DMS114 treated with DMSO at 0.1 percent for 48 hours (cell line): ENCODE data around the gene CSNK2A1.

Source experiments
- DNase-seq: peaks from one replicate; lab custom pipeline; 2025; ENCODE audit not compliant: unreplicated experiment; lab: John Stamatoyannopoulos, UW

The CSNK2A1 gene

GRCh38 chr20:568097-568652 is 24.6 kb upstream of the CSNK2A1 start:
- no peak for DNase-seq

GRCh38 chr20:564192-564591 is 20.6 kb upstream of the CSNK2A1 start:
- no peak for DNase-seq

DNA sequence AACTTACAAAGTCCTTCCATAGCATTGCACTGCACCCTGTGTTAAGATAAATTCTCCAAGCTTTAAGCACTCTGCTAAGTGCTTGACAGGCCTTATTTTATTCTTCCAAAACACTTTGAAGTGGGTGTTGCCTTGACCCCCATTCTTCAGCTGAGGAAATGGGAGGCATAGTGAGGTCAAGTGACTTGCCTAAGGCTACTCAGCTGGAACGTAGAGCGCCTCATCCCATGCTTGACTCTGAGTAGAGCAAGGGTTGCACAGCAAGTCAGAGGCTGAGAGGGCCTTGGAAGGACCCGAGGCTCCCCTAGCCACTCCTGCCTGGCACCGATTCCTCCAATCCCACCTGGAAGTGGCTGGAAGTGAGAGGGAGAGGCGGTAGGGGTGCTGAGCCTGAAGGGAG is 19.6 kb upstream of the CSNK2A1 start:
- no peak for DNase-seq

DNA sequence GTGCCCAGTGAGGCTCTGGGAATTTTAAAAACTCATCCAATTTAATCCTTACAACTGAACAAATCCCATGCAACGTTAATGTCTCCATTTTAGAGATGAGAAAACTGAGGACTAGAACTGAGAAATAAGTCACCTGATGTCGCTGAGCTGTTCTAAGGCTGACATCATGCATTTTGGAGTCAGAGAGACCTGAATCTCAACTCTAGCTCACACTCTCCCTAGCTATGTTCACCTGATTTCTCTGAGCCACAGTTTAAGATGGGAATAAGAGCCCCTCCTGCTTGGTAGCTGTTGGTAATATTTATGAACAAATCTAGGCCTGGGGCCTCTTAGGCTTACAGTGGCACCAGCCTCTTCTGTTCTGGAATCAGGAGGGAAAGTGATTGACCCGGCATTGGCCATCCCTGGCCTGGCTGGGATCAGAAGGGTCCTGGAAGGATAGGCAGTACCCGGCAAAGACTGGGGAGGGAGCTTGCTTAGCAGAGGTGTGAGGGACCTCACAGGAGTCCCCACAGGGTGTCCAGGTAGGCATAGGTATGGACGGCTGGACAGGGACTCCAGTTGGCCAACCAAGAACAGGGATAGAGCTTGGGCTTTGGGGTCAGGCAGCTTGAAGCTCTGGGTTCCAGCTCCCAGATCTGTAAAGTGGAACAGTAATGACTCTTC is 18.8 kb upstream of the CSNK2A1 start:
- DNase-seq = no peak

GRCh38 chr20:561437-562231 is 18.0 kb upstream of the CSNK2A1 start:
- DNase-seq = peak; percentile 39

DNA sequence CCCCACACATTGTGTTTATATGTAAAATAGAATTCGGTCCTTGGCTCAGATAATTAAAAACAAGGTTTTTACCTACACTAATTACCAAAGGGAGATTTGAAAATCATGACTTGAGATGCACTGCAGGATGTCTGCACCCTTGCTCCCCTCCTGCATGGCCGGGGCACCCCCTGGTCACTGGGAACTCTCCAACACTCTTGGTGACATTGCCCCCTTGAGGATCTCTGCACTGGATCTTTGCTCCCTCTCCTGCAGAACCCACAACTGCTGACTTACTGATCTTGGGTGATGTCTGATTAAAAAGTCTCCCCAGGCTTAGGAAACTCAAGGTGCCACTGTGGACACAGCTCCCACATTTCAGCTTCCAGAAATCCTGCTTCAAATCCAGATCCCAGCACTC is 17.1 kb upstream of the CSNK2A1 start:
- DNase-seq = no peak

GRCh38 chr20:558117-558516 is 14.5 kb upstream of the CSNK2A1 start:
- DNase-seq = no peak

GRCh38 chr20:556984-557383 is 13.4 kb upstream of the CSNK2A1 start:
- no peak for DNase-seq

- no peak for DNase-seq
Observed at GRCh38 chr20:555976-556385, 12.4 kb upstream of the CSNK2A1 start.

- no peak for DNase-seq
Observed at GRCh38 chr20:550611-551010, 7.0 kb upstream of the CSNK2A1 start.

DNA sequence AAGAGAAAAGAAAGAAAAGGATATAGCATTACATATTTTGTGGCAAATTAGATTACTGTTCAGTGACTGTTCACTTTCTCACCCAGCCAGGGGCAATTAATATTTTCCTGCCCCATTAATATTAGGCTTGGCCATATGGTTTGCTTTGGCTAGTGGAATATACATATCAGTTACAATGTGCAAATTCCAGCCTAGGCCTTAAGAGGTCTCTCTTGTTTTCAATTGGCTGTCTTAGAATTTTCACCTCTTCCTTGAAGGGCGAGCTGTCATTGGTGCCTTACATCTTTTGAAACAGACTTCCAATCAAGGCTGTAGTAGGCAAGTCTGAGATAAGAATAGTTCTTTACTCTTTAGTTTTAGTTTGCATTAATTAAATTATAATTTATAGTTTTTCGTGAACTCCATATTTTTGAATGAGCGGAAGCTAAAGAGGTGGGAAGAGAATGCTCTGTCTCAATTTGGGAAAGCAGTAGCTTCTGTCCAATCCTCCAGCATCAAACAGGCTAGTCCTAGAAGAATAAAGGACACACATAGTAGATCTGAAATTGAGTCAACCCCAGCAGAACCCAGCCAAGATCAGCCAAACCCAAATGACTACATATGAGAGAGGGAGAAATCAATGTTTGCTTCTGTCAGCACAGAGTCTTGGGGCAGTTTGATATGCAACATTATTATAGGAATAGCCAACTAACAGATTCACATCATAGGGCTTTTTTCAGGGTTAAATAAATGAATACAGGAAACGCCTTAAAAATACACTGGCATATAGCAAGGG is 6.3 kb upstream of the CSNK2A1 start:
- DNase-seq = no peak

DNA sequence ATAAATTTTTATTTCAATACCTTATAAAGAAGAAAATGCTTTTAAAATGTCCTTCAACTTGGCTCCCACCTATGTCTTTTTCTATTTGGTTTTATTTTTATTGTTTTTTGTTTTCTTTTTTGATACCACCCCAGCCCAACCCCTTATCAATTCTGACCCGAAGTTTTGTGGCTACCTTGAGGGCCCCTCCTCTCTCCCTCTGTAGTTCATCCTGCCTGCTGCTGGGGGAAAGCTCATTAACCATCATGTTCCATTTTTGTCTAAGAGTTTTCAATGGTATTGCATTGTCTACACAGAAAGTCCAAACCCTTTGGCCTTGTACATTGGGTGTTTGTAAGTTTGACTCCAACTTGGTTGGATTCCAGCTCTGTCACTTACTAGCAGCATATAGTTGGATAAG is 5.3 kb upstream of the CSNK2A1 start:
- no peak for DNase-seq

- no peak for DNase-seq
Observed at GRCh38 chr20:547394-547793, 3.8 kb upstream of the CSNK2A1 start.

DNA sequence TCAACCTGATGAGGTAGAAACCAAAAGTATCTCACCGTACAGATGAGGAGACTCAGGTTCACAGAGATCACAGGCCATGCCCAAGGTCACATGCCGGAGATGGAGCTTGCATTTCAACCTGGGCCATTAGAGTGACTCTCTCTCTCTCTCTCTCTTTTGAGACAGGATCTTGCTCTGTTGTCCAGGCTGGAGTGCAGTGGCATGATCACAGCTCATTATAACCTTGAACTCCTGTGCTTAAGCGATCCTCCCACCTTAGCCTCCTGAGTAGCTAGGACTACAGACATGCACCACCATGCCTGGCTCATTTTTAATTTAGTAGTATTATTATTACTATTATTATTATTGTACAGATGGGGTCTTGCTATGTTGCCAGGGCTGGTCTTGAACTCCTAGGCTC is 2.8 kb upstream of the CSNK2A1 start:
- DNase-seq = no peak

- no peak for DNase-seq
Observed at GRCh38 chr20:544153-544725, 649 bp upstream of the CSNK2A1 start.

- DNase-seq = no peak
Observed at GRCh38 chr20:542777-543368, 717 bp downstream of the CSNK2A1 start.

DNA sequence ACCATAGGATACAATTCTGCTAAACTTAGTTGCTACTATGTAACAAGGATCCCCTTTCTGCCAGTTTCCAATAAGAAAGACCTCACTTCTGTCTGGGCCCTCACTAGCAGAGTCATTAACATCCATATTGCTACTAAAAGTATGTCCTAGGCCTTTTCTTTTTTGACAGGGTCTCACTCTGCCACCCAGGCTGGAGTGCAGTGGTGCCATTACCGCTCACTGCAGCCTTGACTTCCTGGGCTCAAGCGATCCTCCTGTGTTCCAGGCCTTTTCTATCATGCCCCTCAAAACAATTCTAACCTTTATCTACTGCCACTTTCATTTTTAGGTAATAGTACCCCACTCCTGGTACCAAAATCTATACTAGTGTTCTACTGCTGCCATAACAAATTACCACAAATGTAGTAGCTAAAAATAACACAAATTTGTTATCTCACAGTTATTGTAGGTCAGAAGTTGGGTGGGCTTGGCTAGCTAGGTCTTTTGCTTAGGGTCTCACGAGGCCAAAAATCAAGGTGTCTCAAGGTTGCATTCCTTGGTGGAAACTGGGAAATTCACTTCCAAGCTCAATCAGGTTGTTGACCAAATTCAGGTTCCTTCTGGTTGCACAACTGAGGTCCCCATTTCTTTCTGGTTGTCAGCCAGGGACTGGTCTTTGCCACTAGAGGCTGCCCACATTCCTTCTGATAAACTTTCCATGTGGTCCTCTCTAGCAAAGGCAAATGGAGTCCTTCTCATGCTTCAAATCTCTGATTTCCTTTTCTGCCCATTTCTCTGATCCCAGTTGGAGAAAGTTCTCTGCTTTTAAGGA is 3.0 kb downstream of the CSNK2A1 start:
- no peak for DNase-seq

GRCh38 chr20:539848-540247 is 3.7 kb downstream of the CSNK2A1 start:
- DNase-seq = no peak

- no peak for DNase-seq
Observed at GRCh38 chr20:539191-539590, 4.4 kb downstream of the CSNK2A1 start.

DNA sequence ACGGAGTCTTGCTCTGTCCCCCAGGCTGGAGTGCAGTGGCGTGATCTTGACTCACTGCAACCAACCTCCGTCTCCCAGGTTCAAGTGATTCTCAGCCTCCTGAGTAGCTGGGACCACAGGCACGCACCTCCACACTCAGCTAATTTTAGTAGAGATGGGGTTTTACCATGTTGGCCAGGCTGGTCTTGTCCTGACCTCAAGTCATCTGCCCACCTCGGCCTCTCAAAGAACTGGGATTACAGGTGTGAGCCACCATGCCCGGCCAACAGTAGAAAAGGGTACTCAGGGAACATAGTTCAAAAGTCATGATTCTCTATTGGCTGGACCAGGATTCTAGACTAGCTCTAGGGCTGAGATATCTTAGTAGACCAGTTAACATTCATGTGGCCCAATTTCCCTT is 5.6 kb downstream of the CSNK2A1 start:
- DNase-seq = no peak
